GM12874 (cell line): ENCODE measurements around the gene PIP4P1.

Experiments
- CTCF ChIP-seq: IDR thresholded peaks from 2 replicates; pipeline ENCODE4 v1.5.1; 2011; ENCODE audit warnings: low read depth, mild to moderate bottlenecking, control low read depth, low read length, moderate library complexity; ENCODE audit not compliant: insufficient read depth

The PIP4P1 gene

GRCh38 chr14:20416223-20416622, 45.0 kb downstream of the PIP4P1 start:
- no peak for TF ChIP-seq CTCF

DNA sequence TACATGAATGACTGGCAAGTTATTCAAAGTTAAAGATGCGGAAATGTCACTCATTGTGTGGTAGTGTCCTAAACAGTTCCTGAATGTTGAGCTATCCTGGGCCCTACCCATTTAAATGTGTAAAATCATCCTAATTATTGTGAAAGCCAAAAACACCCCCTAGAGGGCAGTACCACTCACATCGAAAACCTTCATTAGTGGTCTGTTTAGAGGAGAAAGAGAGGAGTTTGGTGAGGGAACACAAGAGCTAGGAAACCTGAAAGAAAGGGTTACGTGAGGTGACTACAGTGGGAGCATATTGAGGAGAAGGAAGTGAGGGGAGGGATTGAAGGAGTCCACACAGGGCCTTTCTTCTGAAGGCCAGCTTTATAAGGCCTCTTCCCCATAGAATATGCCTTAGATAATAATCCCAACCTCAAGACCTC, 45.4 kb downstream of the PIP4P1 start:
- TF ChIP-seq CTCF: peak; percentile 52

DNA sequence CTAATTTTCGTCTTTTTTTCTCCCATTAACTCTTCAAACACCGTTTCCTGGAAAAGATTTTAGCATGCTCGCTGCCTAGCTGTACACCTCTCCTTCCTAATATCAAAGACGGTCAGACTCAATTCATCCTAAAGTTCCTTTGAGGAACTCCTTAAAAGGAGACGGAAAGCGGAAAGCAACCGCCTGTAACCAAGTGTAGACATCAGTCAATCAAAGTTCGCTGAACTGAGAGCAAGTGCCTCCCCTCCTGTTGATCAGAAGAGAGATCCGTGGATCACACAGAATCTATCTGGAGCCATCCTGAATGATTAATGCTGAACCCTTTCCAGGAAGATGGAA, 47.5 kb downstream of the PIP4P1 start:
- no peak for TF ChIP-seq CTCF

- no peak for TF ChIP-seq CTCF
Observed at GRCh38 chr14:20412876-20413743, 48.1 kb downstream of the PIP4P1 start, which contains the start of gene TEP1. TEP1 (minus strand) TSS chr14:20413501; CDS start chr14:20408439, 5,062 bp downstream.

- TF ChIP-seq CTCF: no peak
Observed at GRCh38 chr14:20412411-20412810, 48.8 kb downstream of the PIP4P1 start.

- no peak for TF ChIP-seq CTCF
Observed at GRCh38 chr14:20409226-20409625, 52.0 kb downstream of the PIP4P1 start.
